T-cell (primary cell): Measurements from ENCODE around the gene OSBPL10. TPM values are rescaled to one million over a fixed set of nuclear protein-coding genes. Genes with fewer than 3 reads are reported as not detected.
"Not testable (repeated sequence)": the region's sequence is repeated elsewhere in the genome, so short reads cannot be mapped to it uniquely, and the experiment has no call there.

ENCODE experiments used
- ATAC-seq, 4 experiments: fragments of 200-7000 bp in 3 of 4; fragments of 150-1000 bp in 1 of 4; cut with Tn5 transposase; replicated peaks in 1 of 4; 1 replicate in 3 of 4; 2 replicates in 1 of 4; pipeline ENCODE4 v1.10.0; 2021; ENCODE audit warnings: moderate library complexity in 3 of 4, mild to moderate bottlenecking in 2 of 4, moderate number of reproducible peaks in 1 of 4
- CTCF ChIA-PET, 2 donors: fragments of 300-600 bp; sonication (Branson Sonifier 250); formaldehyde crosslinking; loops; one replicate each; lab custom pipeline; 2022; ENCODE audit warnings: antibody characterized with exemption in 2 of 2; lab: Charles Lee
- POLR2A ChIA-PET, 2 donors: fragments of 300-600 bp; sonication (Branson Sonifier 250); formaldehyde crosslinking; loops; one replicate each; lab custom pipeline; 2022; ENCODE audit warnings: antibody characterized with exemption in 2 of 2; lab: Charles Lee
- DNase-seq, 35 experiments: peaks; one replicate each; pipeline versions ENCODE4 v3.0.0 to v3.0.0-alpha.2; 2013 to 2023
- H3K27ac ChIP-seq: one replicate; pipeline ENCODE4 v1.5.1; 2013; ENCODE audit warnings: low read length
- H3K27me3 ChIP-seq, 2 experiments: replicated peaks in 1 of 2; 1 replicate in 1 of 2; 2 replicates in 1 of 2; pipeline versions ENCODE4 v1.6.1 to v1.7.0; 2013; ENCODE audit warnings: low read length in 1 of 2, mixed read lengths in 1 of 2; ENCODE audit not compliant: control insufficient read depth in 2 of 2, insufficient read depth in 2 of 2; ENCODE audit errors: extremely low read depth in 1 of 2
- H3K36me3 ChIP-seq, 2 donors: 1 replicate in 1 of 2; 2 replicates in 1 of 2; pipeline versions ENCODE4 v1.6.1 to v1.7.0; 2013; ENCODE audit warnings: low read length in 1 of 2; ENCODE audit not compliant: control insufficient read depth in 2 of 2, insufficient read depth in 1 of 2; ENCODE audit errors: extremely low read depth in 1 of 2
- H3K4me1 ChIP-seq, 2 experiments: 1 replicate in 1 of 2; 2 replicates in 1 of 2; pipeline versions ENCODE4 v1.6.1 to v1.7.0; 2013; ENCODE audit warnings: low read length in 2 of 2, mixed read lengths in 1 of 2; ENCODE audit not compliant: insufficient read depth in 2 of 2, control insufficient read depth in 1 of 2; ENCODE audit errors: extremely low read depth in 1 of 2
- H3K4me3 ChIP-seq, 2 donors: 1 replicate in 1 of 2; 2 replicates in 1 of 2; pipeline versions ENCODE4 v1.5.1 to v1.7.0; 2013; ENCODE audit warnings: mild to moderate bottlenecking in 2 of 2, low read length in 1 of 2, moderate library complexity in 1 of 2; ENCODE audit not compliant: control insufficient read depth in 1 of 2; ENCODE audit errors: extremely low read depth in 1 of 2
- H3K9me3 ChIP-seq: 2 replicates; pipeline ENCODE4 v1.7.0; 2013
- H3K27ac Mint-ChIP-seq, 2 donors: one replicate each; pipeline ENCODE4 v1.8.0; 2020 to 2021; ENCODE audit warnings: mild to moderate bottlenecking in 2 of 2, mixed read lengths in 2 of 2
- H3K27me3 Mint-ChIP-seq, 2 donors: one replicate each; pipeline ENCODE4 v1.8.0; 2021 to 2022; ENCODE audit warnings: mixed read lengths in 2 of 2
- H3K36me3 Mint-ChIP-seq: one replicate; pipeline ENCODE4 v1.8.0; 2021; ENCODE audit warnings: mixed read lengths
- H3K4me1 Mint-ChIP-seq, 3 donors: one replicate each; pipeline ENCODE4 v1.8.0; 2020 to 2022; ENCODE audit warnings: mixed read lengths in 3 of 3, mild to moderate bottlenecking in 1 of 3
- H3K4me3 Mint-ChIP-seq, 3 donors: one replicate each; pipeline ENCODE4 v1.8.0; 2020 to 2022; ENCODE audit warnings: mild to moderate bottlenecking in 3 of 3, mixed read lengths in 3 of 3, moderate library complexity in 3 of 3
- H3K9me3 Mint-ChIP-seq, 3 donors: one replicate each; pipeline ENCODE4 v1.8.0; 2020 to 2022; ENCODE audit warnings: mixed read lengths in 3 of 3
- WGBS: methylation state at CpG from one replicate; pipeline ENCODE4 v1.1.5; 2013; ENCODE audit warnings: missing lambda C conversion rate; ENCODE audit not compliant: insufficient coverage; 5-methylcytosine and 5-hydroxymethylcytosine counted together
- total RNA-seq, 35 experiments: library from RNA in 6 of 35; stranded (reverse) in 6 of 35; fragments of 120-200 nt in 1 of 35; gene quantifications; one replicate each; pipeline versions ENCODE4 v1.2.1 to v1.2.4 and lab custom pipeline; 2013 to 2026

Gene OSBPL10
- total RNA-seq, 5 donors from 2014 or later (not counting 1 experiment from before 2014, with no cell fraction given), result 0.77 to 10.4 (median 2.1) TPM

- CTCF ChIA-PET, result no interaction called here
- no peak overlapping the region for H3K27ac ChIP-seq
Measured at GRCh38 chr3:31996195-31996594, 15.1 kb upstream of the OSBPL10 start.

DNA sequence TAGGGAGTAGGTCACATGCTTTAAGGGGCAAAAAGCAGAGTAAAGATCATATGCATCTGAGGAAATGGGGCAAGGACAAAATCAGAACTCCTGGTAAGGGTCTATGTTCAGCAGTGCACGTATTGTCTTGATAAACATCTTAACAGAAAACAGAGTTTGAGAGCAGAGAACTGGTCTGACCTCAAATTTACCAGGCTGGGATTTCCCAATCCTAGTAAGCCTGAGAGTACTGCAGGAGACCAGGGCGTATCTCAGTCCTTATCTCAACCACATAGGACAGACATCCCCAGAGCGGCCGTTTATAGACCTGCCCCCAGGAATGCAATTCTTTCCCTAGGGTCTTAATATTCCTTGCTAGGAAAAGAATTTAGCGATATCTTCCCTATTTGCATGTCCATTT is 14.0 kb upstream of the OSBPL10 start:
- H3K4me3 ChIP-seq, H3K4me1 Mint-ChIP-seq, H3K36me3 ChIP-seq, H3K4me3 Mint-ChIP-seq, H3K36me3 Mint-ChIP-seq, H3K9me3 ChIP-seq, ATAC-seq, POLR2A ChIA-PET, DNase-seq, H3K27me3 ChIP-seq, H3K27ac Mint-ChIP-seq, H3K27ac ChIP-seq, CTCF ChIA-PET, H3K4me1 ChIP-seq, H3K9me3 Mint-ChIP-seq: not testable (repeated sequence)
- 0% methylated on average over 1 of the region's 5 CpGs for WGBS
- peaks cover 4 to 12% of the 10 kb centered on the region in 2 donors for H3K27me3 Mint-ChIP-seq

More at GRCh38 chr3:31996195-31996594, 15.1 kb upstream of the OSBPL10 start:
- no peak overlapping the region for H3K4me3 ChIP-seq
- H3K4me1 ChIP-seq, result no peaks in the 10 kb centered on the region
- no peaks in the 10 kb centered on the region for H3K4me1 Mint-ChIP-seq
- ATAC-seq, result no peak
- H3K4me3 Mint-ChIP-seq, result no peak overlapping the region
- no peak for DNase-seq
- no CpG with 5 or more reads among the region's 1 CpG for WGBS
- H3K9me3 ChIP-seq, result no peaks in the 10 kb centered on the region
- H3K27me3 ChIP-seq, result peaks cover 0 to 5% of the 10 kb centered on the region in 2 experiments
- H3K36me3 ChIP-seq, result no peaks in the 10 kb centered on the region
- H3K27me3 Mint-ChIP-seq, result peaks cover 4 to 15% of the 10 kb centered on the region in 2 donors
- peaks cover 0 to 7% (median 7%) of the 10 kb centered on the region in 3 donors for H3K9me3 Mint-ChIP-seq
- POLR2A ChIA-PET, result no interaction called here
- no peaks in the 10 kb centered on the region for H3K36me3 Mint-ChIP-seq
- H3K27ac Mint-ChIP-seq, result no peak overlapping the region

GRCh38 chr3:31993843-31994242 is 12.8 kb upstream of the OSBPL10 start:
- Mint-ChIP-seq H3K27me3 (peaks cover 4 to 8% of the 10 kb centered on the region in 2 donors), H3K36me3 (no peaks in the 10 kb centered on the region), H3K4me1 (no peaks in the 10 kb centered on the region), H3K27ac (no peak overlapping the region), H3K9me3 (peaks cover 0 to 7% (median 7%) of the 10 kb centered on the region in 3 donors), H3K4me3 (no peak overlapping the region)
- no peaks in the 10 kb centered on the region for H3K4me1 ChIP-seq
- H3K27ac ChIP-seq, result no peak overlapping the region
- CTCF ChIA-PET, result no interaction called here
- H3K36me3 ChIP-seq, result no peaks in the 10 kb centered on the region
- no peak for ATAC-seq
- DNase-seq, result no peak
- H3K27me3 ChIP-seq, result peaks cover 0 to 5% of the 10 kb centered on the region in 2 experiments
- H3K9me3 ChIP-seq, result no peaks in the 10 kb centered on the region
- POLR2A ChIA-PET, result no interaction called here
- H3K4me3 ChIP-seq, result no peak overlapping the region
- no CpG with 5 or more reads among the region's 1 CpG for WGBS

DNA sequence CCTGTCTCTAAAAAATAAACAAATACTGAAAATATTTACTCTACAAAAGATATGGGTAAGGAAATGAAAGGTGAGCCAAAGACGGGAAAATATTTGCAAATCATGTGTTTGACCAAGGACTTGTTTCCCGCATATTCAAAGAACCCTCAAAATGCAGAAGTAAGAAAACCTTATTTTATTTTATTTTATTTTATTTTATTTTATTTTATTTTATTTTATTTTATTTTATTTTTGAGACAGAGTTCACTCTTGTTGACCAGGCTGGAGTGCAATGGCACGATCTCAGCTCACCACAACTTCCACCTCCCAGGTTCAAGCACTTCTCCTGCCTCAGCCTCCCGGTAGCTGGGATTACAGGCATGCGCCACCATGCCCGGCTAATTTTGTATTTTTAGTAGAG is 11.9 kb upstream of the OSBPL10 start:
- CTCF ChIA-PET, H3K27ac Mint-ChIP-seq, H3K36me3 Mint-ChIP-seq, POLR2A ChIA-PET, H3K27ac ChIP-seq, H3K4me1 Mint-ChIP-seq, H3K9me3 ChIP-seq, DNase-seq, ATAC-seq, H3K4me3 Mint-ChIP-seq, H3K9me3 Mint-ChIP-seq, H3K4me1 ChIP-seq, H3K27me3 ChIP-seq, H3K27me3 Mint-ChIP-seq, H3K36me3 ChIP-seq, H3K4me3 ChIP-seq: not testable (repeated sequence)
- no CpG with 5 or more reads among the region's 6 CpGs for WGBS

- Mint-ChIP-seq H3K36me3 (no peaks in the 10 kb centered on the region), H3K4me3 (no peak overlapping the region), H3K27ac (no peak overlapping the region), H3K4me1 (no peaks in the 10 kb centered on the region), H3K27me3 (peaks cover under 1 to 8% of the 10 kb centered on the region in 2 donors), H3K9me3 (peaks cover 0 to 5% (median 5%) of the 10 kb centered on the region in 3 donors)
- POLR2A ChIA-PET, result interaction anchor here in 1 of 2 donors (0.5 kb wide), 1 partner anchor 21 kb away, joined by 4 read pairs; no protein-coding TSS in a partner anchor
- no peak overlapping the region for H3K4me3 ChIP-seq
- H3K9me3 ChIP-seq, result no peaks in the 10 kb centered on the region
- peaks cover 0 to 4% of the 10 kb centered on the region in 2 experiments for H3K27me3 ChIP-seq
- no peaks in the 10 kb centered on the region for H3K36me3 ChIP-seq
- CTCF ChIA-PET, result no interaction called here
- H3K27ac ChIP-seq, result no peak overlapping the region
- no peaks in the 10 kb centered on the region for H3K4me1 ChIP-seq
- DNase-seq, result no peak
- WGBS, result no CpG with 5 or more reads among the region's 1 CpG
- no peak for ATAC-seq
Measured at GRCh38 chr3:31988271-31988670, 7.2 kb upstream of the OSBPL10 start.

GRCh38 chr3:31985831-31986230 is 4.8 kb upstream of the OSBPL10 start:
- Mint-ChIP-seq H3K27me3 (peaks cover 14 to 20% of the 10 kb centered on the region in 2 donors), H3K27ac (no peak overlapping the region), H3K4me1 (peaks cover 7 to 9% (median 8%) of the 10 kb centered on the region in 3 donors), H3K9me3 (peaks cover 0 to 5% (median 3%) of the 10 kb centered on the region in 3 donors), H3K36me3 (no peaks in the 10 kb centered on the region), H3K4me3 (no peak overlapping the region)
- ATAC-seq (no peak), DNase-seq (no peak)
- WGBS, result no CpG with 5 or more reads among the region's 2 CpGs
- H3K4me1 ChIP-seq, result peaks cover 0 to 9% of the 10 kb centered on the region in 2 experiments
- peaks cover 0 to 16% of the 10 kb centered on the region in 2 experiments for H3K27me3 ChIP-seq
- no peaks in the 10 kb centered on the region for H3K9me3 ChIP-seq
- no peak overlapping the region for H3K4me3 ChIP-seq
- ChIA-PET CTCF (no interaction called here), POLR2A (no interaction called here)
- no peak overlapping the region for H3K27ac ChIP-seq
- H3K36me3 ChIP-seq, result no peaks in the 10 kb centered on the region
